22Rv1 (cell line): ENCODE data around the gene CFAP61.

ENCODE experiments used
- H3K27ac ChIP-seq: fragments of 450-650 bp; 2 replicates; pipeline ENCODE4 v1.5.1; 2017
- CTCF ChIP-seq: fragments of 450-650 bp; IDR thresholded peaks from 2 replicates; pipeline ENCODE4 v1.5.1; 2017; ENCODE audit warnings: mild to moderate bottlenecking
- ZFX ChIP-seq: fragments of 450-650 bp; IDR thresholded peaks from 2 replicates; pipeline ENCODE4 v1.6.1; 2017; ENCODE audit warnings: antibody characterized with exemption, borderline replicate concordance

CFAP61 gene

GRCh38 chr20:20161611-20162010 is 109.3 kb downstream of the CFAP61 start:
- TF ChIP-seq CTCF (no peak), ZFX (no peak)
- H3K27ac ChIP-seq, result no peak overlapping the region

DNA sequence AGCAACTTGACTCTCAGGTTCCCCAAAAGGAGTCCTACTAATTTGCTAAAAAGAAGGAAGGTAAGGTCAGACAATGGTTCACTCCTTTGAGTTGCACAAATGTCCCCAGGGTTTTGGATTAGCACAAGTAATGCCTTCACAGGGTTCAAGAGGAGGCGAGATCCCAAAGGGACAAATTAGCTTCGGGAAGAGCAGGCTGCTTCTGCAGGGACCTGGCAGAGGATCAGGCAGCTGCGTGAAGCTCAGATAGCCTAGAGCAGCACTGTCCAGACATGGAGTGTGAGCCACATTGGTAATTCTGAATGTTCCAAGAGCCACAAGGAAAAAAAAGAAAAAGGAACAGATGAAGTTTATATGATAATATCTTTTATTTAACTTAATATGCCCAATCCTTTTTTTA is 115.4 kb downstream of the CFAP61 start:
- TF ChIP-seq CTCF, result no peak
- no peak for TF ChIP-seq ZFX
- no peak overlapping the region for H3K27ac ChIP-seq

- no peak for TF ChIP-seq CTCF
- no peak for TF ChIP-seq ZFX
- no peak overlapping the region for H3K27ac ChIP-seq
These were observed 120.9 kb downstream of the CFAP61 start for GRCh38 chr20:20173254-20173653.

- no peak overlapping the region for H3K27ac ChIP-seq
- TF ChIP-seq ZFX (no peak), CTCF (no peak)
These were observed 121.9 kb downstream of the CFAP61 start for GRCh38 chr20:20174089-20174835.

GRCh38 chr20:20181322-20181721 is 129.0 kb downstream of the CFAP61 start:
- H3K27ac ChIP-seq, result no peak overlapping the region
- TF ChIP-seq CTCF (no peak), ZFX (no peak)

DNA sequence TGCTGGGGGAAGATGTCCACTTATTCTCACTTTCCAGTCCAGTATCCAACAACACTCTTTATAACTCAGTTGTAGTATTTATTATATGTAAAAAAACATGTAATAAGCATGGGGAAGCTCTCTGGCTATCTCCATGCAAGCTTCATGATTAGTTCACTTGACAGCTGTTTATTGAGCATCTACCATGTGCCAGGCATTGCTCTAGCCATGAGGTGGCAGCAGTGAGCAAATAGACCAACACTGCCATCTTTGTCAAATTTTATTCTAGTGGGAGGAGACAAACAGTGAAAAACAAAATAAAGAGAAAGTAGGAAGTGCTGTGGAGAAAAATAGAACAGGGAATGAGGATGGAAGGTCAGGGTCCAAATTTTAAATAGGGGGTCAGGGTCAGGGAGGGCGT is 131.8 kb downstream of the CFAP61 start:
- TF ChIP-seq CTCF (peak; percentile 52), ZFX (no peak)
- H3K27ac ChIP-seq, result no peak overlapping the region

DNA sequence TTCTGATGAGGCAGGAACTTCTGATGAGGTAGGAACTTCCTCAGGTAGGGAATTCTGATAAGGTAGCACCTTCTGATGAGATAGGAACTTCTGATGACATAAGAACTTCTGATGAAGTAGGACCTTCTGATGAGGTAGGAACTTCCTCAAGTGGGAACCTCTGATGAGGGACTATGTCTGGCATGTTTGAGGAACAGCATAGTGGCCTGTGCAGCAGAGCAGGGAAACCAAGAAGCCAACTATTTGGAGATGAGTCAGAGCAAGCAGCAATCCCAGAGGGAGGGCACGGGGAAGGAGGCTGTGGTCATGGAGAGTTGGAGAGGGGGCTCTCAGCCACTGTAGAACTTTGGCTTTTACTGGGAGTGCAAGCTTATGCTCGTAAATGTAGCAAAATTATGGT is 132.4 kb downstream of the CFAP61 start:
- TF ChIP-seq ZFX (no peak), CTCF (no peak)
- no peak overlapping the region for H3K27ac ChIP-seq
